AG04450 (cell line): Measurements from ENCODE around the gene EPB41L4B. TPM values are rescaled to one million over a fixed set of nuclear protein-coding genes. Genes with fewer than 3 reads are reported as not detected.

ENCODE experiments used
- CTCF ChIA-PET: fragments of 300-600, 350-600 bp; formaldehyde crosslinking; extraction: SDS; loops from one replicate; lab custom pipeline; 2022; ENCODE audit warnings: antibody characterized with exemption, inconsistent platforms; lab: Charles Lee
- POLR2A ChIA-PET: fragments of 350-600 bp; formaldehyde crosslinking; extraction: SDS; loops from one replicate; lab custom pipeline; 2021; ENCODE audit warnings: antibody characterized with exemption, inconsistent platforms; lab: Yijun Ruan, JAX
- DNase-seq: peaks from one replicate; pipeline ENCODE4 v3.0.0-alpha.2; 2011; ENCODE audit warnings: low read depth, low spot score
- H3K27ac ChIP-seq: one replicate; pipeline ENCODE4 v1.5.1; 2012; ENCODE audit warnings: low read depth, low read length, control low read depth
- H3K27me3 ChIP-seq: one replicate; pipeline ENCODE4 v1.6.0; 2012; ENCODE audit warnings: low read length; ENCODE audit not compliant: control insufficient read depth, insufficient read depth
- H3K4me3 ChIP-seq: 2 replicates; pipeline ENCODE4 v1.5.1; 2011; ENCODE audit warnings: mild to moderate bottlenecking, low read depth, low read length, control low read depth
- H3K9me3 ChIP-seq: 2 replicates; pipeline ENCODE4 v1.5.1; 2012; ENCODE audit warnings: low read length; ENCODE audit not compliant: control insufficient read depth, insufficient read depth
- polyA plus RNA-seq: library from polyadenylated mRNA; depleted of rRNA; stranded (reverse); fragments of >200 nt; gene quantifications from 2 replicates; pipeline ENCODE4 v1.2.3, GENCODE V29; 2011
- TF ChIP-seq, protein P1 (sequence below): IDR thresholded peaks from 2 replicates; pipeline ENCODE4 v1.5.1; 2011; ENCODE audit warnings: low read depth, low read length, control low read depth, inconsistent platforms

EPB41L4B gene
- polyA plus RNA-seq, 1 experiment, result 1.5 TPM

DNA sequence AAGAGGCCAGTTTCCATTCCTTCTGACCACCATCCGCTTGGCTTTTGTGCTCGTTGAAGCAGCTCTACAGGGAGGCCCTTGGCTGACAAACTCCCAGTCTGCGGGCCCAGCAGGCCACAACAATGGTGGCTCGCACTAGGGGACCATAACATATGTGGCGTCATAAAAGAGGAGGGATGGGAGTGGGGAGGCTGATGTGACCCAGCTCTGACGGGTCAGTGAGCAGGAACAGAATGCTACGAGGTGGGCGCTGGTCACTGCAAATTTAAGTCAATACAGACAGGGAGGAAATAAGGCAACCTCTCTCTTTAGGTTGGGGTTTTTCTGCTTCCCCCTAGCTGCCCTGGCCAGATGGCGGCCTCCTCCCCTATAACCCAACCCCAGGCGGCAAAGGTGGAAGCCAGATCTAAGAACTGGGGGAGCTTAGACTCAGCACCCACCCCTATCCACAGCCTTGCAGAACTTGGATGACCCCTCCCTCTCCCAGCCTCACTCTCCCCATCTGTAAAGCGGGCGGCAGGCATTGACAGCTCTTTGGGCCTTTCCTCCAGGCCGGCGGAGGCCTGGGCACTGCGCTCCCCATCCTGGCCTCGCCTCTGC is 154.6 kb downstream of the EPB41L4B start:
- CTCF ChIA-PET, result interaction anchor here (0.6 kb wide), 1 partner anchor 76 kb away, joined by 4 read pairs; no protein-coding TSS in a partner anchor
- no peak overlapping the region for H3K4me3 ChIP-seq
- POLR2A ChIA-PET, result no interaction called here
- H3K27me3 ChIP-seq, result peaks cover 49% of the 10 kb centered on the region
- 0 out of 2 replicates have a peak, but pooled peaks cover 3% of the 10 kb centered on the region for H3K9me3 ChIP-seq
- TF ChIP-seq, protein P1, sequence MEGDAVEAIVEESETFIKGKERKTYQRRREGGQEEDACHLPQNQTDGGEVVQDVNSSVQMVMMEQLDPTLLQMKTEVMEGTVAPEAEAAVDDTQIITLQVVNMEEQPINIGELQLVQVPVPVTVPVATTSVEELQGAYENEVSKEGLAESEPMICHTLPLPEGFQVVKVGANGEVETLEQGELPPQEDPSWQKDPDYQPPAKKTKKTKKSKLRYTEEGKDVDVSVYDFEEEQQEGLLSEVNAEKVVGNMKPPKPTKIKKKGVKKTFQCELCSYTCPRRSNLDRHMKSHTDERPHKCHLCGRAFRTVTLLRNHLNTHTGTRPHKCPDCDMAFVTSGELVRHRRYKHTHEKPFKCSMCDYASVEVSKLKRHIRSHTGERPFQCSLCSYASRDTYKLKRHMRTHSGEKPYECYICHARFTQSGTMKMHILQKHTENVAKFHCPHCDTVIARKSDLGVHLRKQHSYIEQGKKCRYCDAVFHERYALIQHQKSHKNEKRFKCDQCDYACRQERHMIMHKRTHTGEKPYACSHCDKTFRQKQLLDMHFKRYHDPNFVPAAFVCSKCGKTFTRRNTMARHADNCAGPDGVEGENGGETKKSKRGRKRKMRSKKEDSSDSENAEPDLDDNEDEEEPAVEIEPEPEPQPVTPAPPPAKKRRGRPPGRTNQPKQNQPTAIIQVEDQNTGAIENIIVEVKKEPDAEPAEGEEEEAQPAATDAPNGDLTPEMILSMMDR, result no peak
- DNase-seq, result no peak
- no peak overlapping the region for H3K27ac ChIP-seq

DNA sequence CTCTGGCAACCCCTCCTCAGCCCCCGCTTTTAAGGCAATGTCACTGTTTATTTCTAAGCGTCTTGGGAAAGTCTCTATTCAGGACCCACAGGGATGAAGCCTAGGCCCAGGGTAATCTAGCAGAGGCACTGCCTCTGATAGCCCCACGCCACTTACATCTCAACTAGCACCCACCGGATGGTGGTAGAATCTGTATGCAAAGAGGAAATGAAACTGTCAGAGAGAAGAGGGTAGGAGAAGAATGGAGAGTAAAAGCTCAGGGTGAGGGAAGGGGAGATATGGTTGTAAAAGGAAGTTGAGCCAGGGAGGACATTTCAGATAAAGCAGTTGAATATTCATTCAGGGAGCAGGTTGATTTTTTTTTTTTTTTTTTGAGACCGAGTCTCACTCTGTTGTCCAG is 156.8 kb downstream of the EPB41L4B start:
- CTCF ChIA-PET, result interaction anchor here (0.6 kb wide), 2 partner anchors 56 to 248 kb away, joined by 3 to 4 read pairs; no protein-coding TSS in a partner anchor
- H3K27me3 ChIP-seq, result peaks cover 44% of the 10 kb centered on the region

DNA sequence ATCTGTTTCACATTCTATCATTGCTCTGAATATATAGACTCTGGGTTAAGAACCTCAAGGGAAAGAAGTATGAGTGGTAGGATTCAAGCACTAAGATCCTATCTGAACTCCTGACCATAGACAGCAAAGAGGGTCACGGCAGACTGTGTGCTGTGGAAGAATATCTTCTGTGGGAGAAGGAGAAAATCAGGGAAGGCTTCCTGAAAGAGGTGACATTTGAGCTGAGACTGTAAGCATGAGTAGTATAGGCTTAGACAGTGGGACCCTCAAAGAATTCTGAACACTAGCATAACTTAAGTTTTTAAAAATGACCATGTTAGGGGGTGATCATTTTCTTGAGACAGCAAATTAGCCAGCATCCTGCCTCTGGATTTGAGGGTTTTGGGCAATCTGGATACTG is 157.7 kb downstream of the EPB41L4B start:
- no peak overlapping the region for H3K4me3 ChIP-seq
- ChIA-PET CTCF (no interaction called here), POLR2A (no interaction called here)
- H3K9me3 ChIP-seq, result 0 out of 2 replicates have a peak, but pooled peaks cover 3% of the 10 kb centered on the region
- H3K27ac ChIP-seq, result no peak overlapping the region
- no peak for DNase-seq
- TF ChIP-seq, protein P1, result no peak
- H3K27me3 ChIP-seq, result peaks cover 41% of the 10 kb centered on the region

More for the DNA sequence above, 156.8 kb downstream of the EPB41L4B start:
- POLR2A ChIA-PET, result no interaction called here
- DNase-seq, result no peak
- H3K9me3 ChIP-seq, result 0 out of 2 replicates have a peak, but pooled peaks cover 3% of the 10 kb centered on the region
- TF ChIP-seq, protein P1, result no peak
- no peak overlapping the region for H3K27ac ChIP-seq
- no peak overlapping the region for H3K4me3 ChIP-seq

DNA sequence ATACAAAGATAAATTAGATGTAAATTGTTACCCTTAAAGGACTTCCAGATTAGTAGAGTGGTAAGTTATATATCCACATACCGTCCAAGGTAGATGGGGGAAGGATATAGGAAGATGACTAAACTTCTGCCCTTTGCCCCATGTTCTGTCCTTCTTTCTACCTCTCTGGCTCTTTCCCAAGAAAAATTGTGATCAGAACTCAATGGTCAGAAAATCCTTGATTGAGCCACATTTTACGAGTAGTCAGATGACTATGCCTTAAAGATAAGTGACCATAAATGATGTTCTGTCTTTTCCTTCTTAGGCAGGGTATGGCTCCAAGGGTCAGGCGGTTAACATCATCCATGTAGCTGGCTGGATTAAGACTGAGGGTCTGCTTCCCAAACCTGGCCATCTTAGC is 158.2 kb downstream of the EPB41L4B start:
- Histone ChIP-seq H3K27ac (no peak overlapping the region), H3K4me3 (no peak overlapping the region), H3K9me3 (0 out of 2 replicates have a peak, but pooled peaks cover 3% of the 10 kb centered on the region), H3K27me3 (peaks cover 36% of the 10 kb centered on the region)
- POLR2A ChIA-PET, result no interaction called here
- CTCF ChIA-PET, result no interaction called here
- TF ChIP-seq, protein P1, result no peak
- DNase-seq, result no peak

DNA sequence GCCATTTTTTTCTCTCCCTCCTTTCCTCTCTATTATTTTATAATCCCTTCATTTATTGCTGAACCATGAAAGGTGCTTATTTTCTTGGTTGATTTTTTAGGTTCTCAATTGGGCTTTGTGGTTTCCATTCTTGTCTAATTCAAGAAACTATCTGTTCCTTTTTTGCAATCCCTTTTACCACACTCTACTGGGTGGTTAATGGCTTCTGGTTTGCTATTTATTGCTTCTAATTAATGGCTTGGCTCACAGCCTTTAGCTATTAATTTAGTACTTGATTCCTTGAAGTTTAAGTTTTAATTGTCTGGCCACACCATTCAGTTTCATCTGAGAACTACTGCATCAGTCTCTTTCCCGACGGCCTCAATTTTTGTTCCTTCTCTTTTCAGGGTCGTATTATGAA is 159.4 kb downstream of the EPB41L4B start:
- POLR2A ChIA-PET, result no interaction called here

More for the DNA sequence above, 159.4 kb downstream of the EPB41L4B start:
- no peak for DNase-seq
- Histone ChIP-seq H3K27me3 (peaks cover 29% of the 10 kb centered on the region), H3K9me3 (0 out of 2 replicates have a peak, but pooled peaks cover 3% of the 10 kb centered on the region), H3K27ac (no peak overlapping the region), H3K4me3 (no peak overlapping the region)
- TF ChIP-seq, protein P1, result no peak
- CTCF ChIA-PET, result interaction anchor here (1.2 kb wide), 1 partner anchor 63 kb away, joined by 3 read pairs; no protein-coding TSS in a partner anchor
